ENCODE data around the gene GREM2. TPM values are rescaled to one million over a fixed set of nuclear protein-coding genes. Genes with fewer than 3 reads are reported as not detected.
A peak's percentile ranks its signal among the peaks of the same experiment; 100 is the strongest.

Gene GREM2
- total RNA-seq, 1 experiment from 2014 or later = not detected

DNA sequence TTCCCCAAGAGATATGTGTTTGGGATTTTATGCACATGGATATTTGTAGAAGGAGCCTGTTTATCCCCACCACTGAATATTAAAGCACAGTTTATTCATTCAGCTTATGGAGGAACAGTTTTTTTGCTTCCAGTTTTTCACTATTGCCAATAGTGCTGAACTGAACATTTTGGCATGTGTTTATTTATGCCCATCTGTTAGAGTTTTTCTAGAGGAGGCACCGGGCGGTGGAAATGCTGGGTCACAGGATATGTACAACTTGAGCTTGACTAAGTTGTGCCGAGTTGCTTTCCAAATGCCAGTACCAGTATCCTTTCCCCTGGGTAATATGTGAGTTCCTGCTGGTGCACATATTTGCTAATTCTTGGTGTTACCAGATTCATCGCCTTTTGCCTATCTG lies 111.3 kb downstream of the GREM2 start:
- intact Hi-C loops (cut with micrococcal nuclease) = no loop called here
- H3K9me2 ChIP-seq (replicated peaks; ENCODE audit: low read length) = no peaks in the 10 kb centered on the region
- no peaks in the 10 kb centered on the region for H3K36me3 ChIP-seq (ENCODE audit: low read depth, low read length)
- H3K4me3 ChIP-seq (ENCODE audit: low read length) = no peak overlapping the region
- no peaks in the 10 kb centered on the region for H3F3A ChIP-seq (ENCODE audit: low read length, unreplicated experiment)
- H2AFZ ChIP-seq (ENCODE audit: low read length) = no peak overlapping the region
- H3K9ac ChIP-seq (ENCODE audit: low read length) = no peak overlapping the region
- no peak overlapping the region for H3K4me2 ChIP-seq (ENCODE audit: low read length)
- H3K79me2 ChIP-seq (ENCODE audit: low read length) = no peaks in the 10 kb centered on the region
- no peaks in the 10 kb centered on the region; the same call in 1 of the 2 replicates for H3K27me3 ChIP-seq (ENCODE audit: low read length)
- no TSS peak for BruUV-seq (replicated peaks)
- TF ChIP-seq EZH2 (IDR thresholded peaks at IDR 0.05; ENCODE audit: low read length, unreplicated experiment) (no peak), CTCF (conservative IDR thresholded peaks at IDR 0.05; ENCODE audit: low read depth, low read length) (no peak), EZH2phosphoT487 (IDR thresholded peaks at IDR 0.05; ENCODE audit: borderline replicate concordance, low read length) (no peak)
- H3K9me3 ChIP-seq (ENCODE audit: low read length) = no peaks in the 10 kb centered on the region
- no peak overlapping the region for H3K27ac ChIP-seq (ENCODE audit: low read length)
- ATAC-seq = no peak
- H4K20me1 ChIP-seq (ENCODE audit: low read length) = no peaks in the 10 kb centered on the region
- DNase-seq = no peak
- ChIA-PET POLR2A (ENCODE audit: unreplicated experiment) (no interaction called here), CTCF (no interaction called here)
- H3K4me1 ChIP-seq (ENCODE audit: insufficient read depth, low read length) = peaks cover 14% of the 10 kb centered on the region

- CTCF ChIA-PET = no interaction called here
- ATAC-seq = peak; percentile 82
- Histone ChIP-seq H4K20me1 (ENCODE audit: low read length) (no peaks in the 10 kb centered on the region), H3K36me3 (ENCODE audit: low read depth, low read length) (no peaks in the 10 kb centered on the region), H3K4me1 (ENCODE audit: insufficient read depth, low read length) (peaks cover 14% of the 10 kb centered on the region), H3K79me2 (ENCODE audit: low read length) (no peaks in the 10 kb centered on the region), H3K27me3 (ENCODE audit: low read length) (no peaks in the 10 kb centered on the region; the same call in 1 of the 2 replicates), H3K9me2 (replicated peaks; ENCODE audit: low read length) (no peaks in the 10 kb centered on the region), H3K9me3 (ENCODE audit: low read length) (no peaks in the 10 kb centered on the region), H3K27ac (ENCODE audit: low read length) (no peak overlapping the region), H3K9ac (ENCODE audit: low read length) (no peak overlapping the region), H3K4me3 (ENCODE audit: low read length) (no peak overlapping the region), H3K4me2 (ENCODE audit: low read length) (no peak overlapping the region), H2AFZ (ENCODE audit: low read length) (peak overlapping the region; percentile 61), H3F3A (ENCODE audit: low read length, unreplicated experiment) (no peaks in the 10 kb centered on the region)
- TF ChIP-seq EZH2phosphoT487 (IDR thresholded peaks at IDR 0.05; ENCODE audit: borderline replicate concordance, low read length) (no peak), CTCF (conservative IDR thresholded peaks at IDR 0.05; ENCODE audit: low read depth, low read length) (no peak), EZH2 (IDR thresholded peaks at IDR 0.05; ENCODE audit: low read length, unreplicated experiment) (no peak)
- POLR2A ChIA-PET (ENCODE audit: unreplicated experiment) = interaction anchor here (0.6 kb wide), 1 partner anchor 301 kb away, joined by 3 read pairs; no protein-coding TSS in a partner anchor
- BruUV-seq (replicated peaks) = no TSS peak
- intact Hi-C loops (cut with micrococcal nuclease) = no loop called here
- DNase-seq = peak; percentile 57
Measured at GRCh38 chr1:240499012-240499411, 112.9 kb downstream of the GREM2 start.

DNA sequence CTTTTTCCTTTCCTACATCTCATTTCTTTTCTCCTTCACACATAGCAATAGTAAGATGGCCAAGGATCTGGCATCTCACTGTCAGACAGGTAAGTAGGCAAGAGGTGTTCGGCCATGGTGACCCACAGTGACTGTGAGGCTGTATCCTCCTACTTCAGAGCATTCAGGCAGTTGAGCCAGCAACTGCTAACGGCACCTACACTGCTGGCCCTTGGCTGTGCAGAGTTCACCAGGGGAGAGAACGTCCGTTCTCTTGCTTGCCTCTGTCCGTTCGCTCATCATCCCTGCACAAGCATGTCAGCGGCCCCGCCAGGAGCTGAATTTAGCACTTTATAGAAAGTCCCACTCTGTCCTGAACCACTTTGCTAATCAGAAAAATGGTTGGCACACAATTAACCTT lies 113.6 kb downstream of the GREM2 start:
- Histone ChIP-seq H3K36me3 (ENCODE audit: low read depth, low read length) (no peaks in the 10 kb centered on the region), H3K4me3 (ENCODE audit: low read length) (no peak overlapping the region), H3K9me3 (ENCODE audit: low read length) (no peaks in the 10 kb centered on the region), H3F3A (ENCODE audit: low read length, unreplicated experiment) (no peaks in the 10 kb centered on the region), H3K4me2 (ENCODE audit: low read length) (no peak overlapping the region), H3K4me1 (ENCODE audit: insufficient read depth, low read length) (peaks cover 14% of the 10 kb centered on the region), H2AFZ (ENCODE audit: low read length) (no peak overlapping the region), H3K9ac (ENCODE audit: low read length) (no peak overlapping the region), H3K27me3 (ENCODE audit: low read length) (no peaks in the 10 kb centered on the region; the same call in 1 of the 2 replicates), H3K79me2 (ENCODE audit: low read length) (no peaks in the 10 kb centered on the region), H3K9me2 (replicated peaks; ENCODE audit: low read length) (no peaks in the 10 kb centered on the region), H4K20me1 (ENCODE audit: low read length) (no peaks in the 10 kb centered on the region), H3K27ac (ENCODE audit: low read length) (no peak overlapping the region)
- no peak for DNase-seq
- intact Hi-C loops (cut with micrococcal nuclease) = no loop called here
- TF ChIP-seq EZH2phosphoT487 (IDR thresholded peaks at IDR 0.05; ENCODE audit: borderline replicate concordance, low read length) (no peak), CTCF (conservative IDR thresholded peaks at IDR 0.05; ENCODE audit: low read depth, low read length) (no peak), EZH2 (IDR thresholded peaks at IDR 0.05; ENCODE audit: low read length, unreplicated experiment) (no peak)
- no peak for ATAC-seq
- ChIA-PET CTCF (no interaction called here), POLR2A (ENCODE audit: unreplicated experiment) (no interaction called here)
- no TSS peak for BruUV-seq (replicated peaks)
